GM12878 (cell line): ENCODE results near the gene TRPM3.

ENCODE experiments used
- BHLHE40 ChIP-seq, 2 experiments: fragments of 450-650 bp in 1 of 2; IDR thresholded peaks; 2 replicates each; pipeline ENCODE4 v1.6.1; 2011 to 2017; ENCODE audit warnings: low read depth in 2 of 2, borderline replicate concordance in 1 of 2, improper control_type of control experiment in 1 of 2, low read length in 1 of 2, mild to moderate bottlenecking in 1 of 2
- CBFB ChIP-seq: IDR thresholded peaks from 2 replicates; pipeline ENCODE4 v1.6.1; 2016; ENCODE audit warnings: antibody characterized with exemption, low read depth
- CTCF ChIP-seq, 3 experiments: IDR thresholded peaks in 2 of 3; conservative IDR thresholded peaks in 1 of 3; 2 replicates each; pipeline ENCODE4 v1.5.1; 2011; ENCODE audit warnings: low read depth in 3 of 3, low read length in 3 of 3, mild to moderate bottlenecking in 3 of 3, control low read depth in 2 of 3, moderate library complexity in 2 of 3, inconsistent platforms in 1 of 3, mixed read lengths in 1 of 3; ENCODE audit not compliant: control insufficient read depth in 2 of 3, insufficient read depth in 1 of 3; ENCODE audit errors: extremely low read depth in 1 of 3
- EP300 ChIP-seq, 2 experiments: fragments of 150-350 bp in 1 of 2; IDR thresholded peaks; 2 replicates each; pipeline ENCODE4 v1.6.1; 2011 to 2012; ENCODE audit warnings: low read depth in 2 of 2, low read length in 2 of 2, borderline replicate concordance in 1 of 2, improper control_type of control experiment in 1 of 2, inconsistent platforms in 1 of 2; ENCODE audit not compliant: control insufficient read depth in 1 of 2
- EZH2 ChIP-seq: IDR thresholded peaks from 2 replicates; pipeline ENCODE4 v1.6.1; 2012; ENCODE audit warnings: low read depth, mild to moderate bottlenecking, control low read depth, inconsistent platforms, low read length, borderline replicate concordance; ENCODE audit not compliant: control insufficient read depth
- MXI1 ChIP-seq: fragments of 150-350 bp; IDR thresholded peaks from 2 replicates; pipeline ENCODE4 v1.6.1; 2011; ENCODE audit warnings: low read depth, mild to moderate bottlenecking, inconsistent platforms, low read length, improper control_type of control experiment
- MYC ChIP-seq: IDR thresholded peaks from 2 replicates; pipeline ENCODE4 v1.6.1; 2011; ENCODE audit warnings: mild to moderate bottlenecking, low read length, moderate library complexity, inconsistent platforms; ENCODE audit not compliant: insufficient read depth, insufficient replicate concordance, insufficient read length, severe bottlenecking
- POLR2A ChIP-seq: IDR thresholded peaks from 2 replicates; pipeline ENCODE4 v1.6.1; 2011; ENCODE audit warnings: low read depth, mild to moderate bottlenecking, low read length
- POLR2AphosphoS5 ChIP-seq: IDR thresholded peaks from 2 replicates; pipeline ENCODE4 v1.6.1; 2011; ENCODE audit warnings: mild to moderate bottlenecking, low read length, inconsistent platforms
- RFX5 ChIP-seq: IDR thresholded peaks from 2 replicates; pipeline ENCODE4 v1.6.1; 2011; ENCODE audit warnings: low read depth, low read length, improper control_type of control experiment
- TAF1 ChIP-seq: IDR thresholded peaks from 2 replicates; pipeline ENCODE4 v1.6.1; 2011; ENCODE audit warnings: mild to moderate bottlenecking, low read depth, low read length, borderline replicate concordance
- TF ChIP-seq, protein P1 (sequence below): IDR thresholded peaks from 2 replicates; pipeline ENCODE4 v1.6.1; 2011; ENCODE audit warnings: low read depth, mild to moderate bottlenecking, low read length, moderate library complexity, borderline replicate concordance; ENCODE audit errors: extremely low read depth

DNA sequence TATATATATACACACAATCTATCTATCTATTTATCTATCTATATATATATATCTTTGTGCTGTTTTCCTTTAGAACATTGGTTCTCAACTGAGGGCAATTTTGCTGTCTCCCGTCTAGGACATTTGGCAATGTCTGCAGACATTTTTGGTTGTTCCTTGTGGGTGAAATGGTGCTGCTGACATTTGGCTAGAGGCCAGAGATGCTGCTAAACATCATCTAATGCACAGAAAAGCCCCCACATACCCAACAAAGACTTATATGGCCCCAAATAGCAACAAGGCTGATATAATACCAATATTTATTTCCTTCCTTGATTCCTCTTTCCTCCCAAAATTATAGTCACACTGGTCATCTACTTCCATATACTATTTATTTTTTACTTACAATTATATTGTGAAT, 197.5 kb downstream of the TRPM3 start:
- TF ChIP-seq CTCF (IDR thresholded peaks at IDR 0.05 in 2 of 3, conservative IDR thresholded peaks at IDR 0.05 in 1 of 3; ENCODE audit: control insufficient read depth in 2 of 3, extremely low read depth in 1 of 3, insufficient read depth in 1 of 3, low read depth in 3 of 3, low read length in 3 of 3) (no peak), TAF1 (no peak), CBFB (no peak), MYC (no peak), EZH2 (no peak), MXI1 (no peak), POLR2AphosphoS5 (no peak), EP300 (IDR thresholded peaks at IDR 0.05; ENCODE audit: borderline replicate concordance in 1 of 2, control insufficient read depth in 1 of 2, low read depth in 2 of 2, low read length in 2 of 2) (no peak), RFX5 (no peak), BHLHE40 (IDR thresholded peaks at IDR 0.05; ENCODE audit: borderline replicate concordance in 1 of 2, low read depth in 2 of 2, low read length in 1 of 2) (no peak), POLR2A (no peak)
- TF ChIP-seq, protein P1, sequence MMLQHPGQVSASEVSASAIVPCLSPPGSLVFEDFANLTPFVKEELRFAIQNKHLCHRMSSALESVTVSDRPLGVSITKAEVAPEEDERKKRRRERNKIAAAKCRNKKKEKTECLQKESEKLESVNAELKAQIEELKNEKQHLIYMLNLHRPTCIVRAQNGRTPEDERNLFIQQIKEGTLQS: no peak
